Left renal cortex interstitium (tissue), 4 donors: ENCODE results near the gene RAI1. TPM values are rescaled to one million over a fixed set of nuclear protein-coding genes. Genes with fewer than 3 reads are reported as not detected.
A peak's percentile ranks its signal among the peaks of the same experiment; 100 is the strongest.

Experiments
- DNase-seq, 4 donors: peaks; one replicate each; pipeline ENCODE4 v3.0.0-alpha.2; 2013; ENCODE audit warnings: low read depth in 4 of 4, low spot score in 2 of 4, missing footprints in 1 of 4
- polyA plus RNA-seq, 4 donors: library from polyadenylated mRNA; unstranded; fragments of 120-200 nt; gene quantifications; one replicate each; pipeline ENCODE4 v1.2.1, GENCODE V29; 2013; ENCODE audit not compliant: insufficient read length in 4 of 4

The RAI1 gene
- polyA plus RNA-seq, 4 donors = 17.2 to 46.9 (median 33.0) TPM

- DNase-seq = no peak
These were observed 140.9 kb downstream of the RAI1 start for GRCh38 chr17:17822189-17822588.

GRCh38 chr17:17822616-17823015 lies 141.4 kb downstream of the RAI1 start:
- no peak for DNase-seq

- DNase-seq = peak in 1 of 4 donors; percentile 80
These were observed 142.3 kb downstream of the RAI1 start for GRCh38 chr17:17823433-17824118.

DNA sequence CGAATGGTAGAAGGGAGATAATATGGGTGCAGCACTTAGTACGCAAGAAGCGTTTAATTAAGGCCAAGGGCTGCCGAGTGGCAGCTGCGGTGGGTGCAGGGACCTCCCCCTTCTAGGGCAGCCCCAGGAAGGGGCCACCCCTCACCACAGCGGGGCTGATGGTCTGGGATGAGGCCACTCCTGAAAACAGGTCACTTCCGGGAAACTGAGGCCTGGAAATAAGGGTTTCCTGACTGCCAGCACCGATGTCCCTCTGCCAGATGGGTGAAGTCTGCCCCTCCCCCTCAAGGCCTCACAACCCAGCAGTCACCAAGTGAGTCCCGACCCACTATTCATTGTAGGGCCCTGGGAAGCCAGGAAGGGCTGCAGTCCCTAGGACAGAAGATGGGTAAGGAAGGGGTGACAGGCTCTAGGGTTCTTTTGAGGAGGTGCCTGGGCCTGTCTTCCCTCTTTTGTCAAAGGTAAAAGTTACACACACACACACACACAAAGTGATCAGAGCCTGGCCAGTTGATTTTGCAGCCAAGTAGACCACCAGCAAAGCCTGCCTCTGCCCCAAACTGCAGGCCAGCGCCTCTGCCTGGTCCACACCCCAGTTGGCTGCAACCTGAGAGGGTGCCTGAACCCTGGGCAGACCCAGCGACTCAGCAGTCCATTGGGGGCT lies 143.0 kb downstream of the RAI1 start:
- DNase-seq = no peak

- DNase-seq = no peak
These were observed 143.7 kb downstream of the RAI1 start for GRCh38 chr17:17824783-17825614.

GRCh38 chr17:17826342-17826713 lies 145.1 kb downstream of the RAI1 start:
- no peak for DNase-seq

- DNase-seq = no peak
These were observed 145.9 kb downstream of the RAI1 start for GRCh38 chr17:17826942-17827785.

DNA sequence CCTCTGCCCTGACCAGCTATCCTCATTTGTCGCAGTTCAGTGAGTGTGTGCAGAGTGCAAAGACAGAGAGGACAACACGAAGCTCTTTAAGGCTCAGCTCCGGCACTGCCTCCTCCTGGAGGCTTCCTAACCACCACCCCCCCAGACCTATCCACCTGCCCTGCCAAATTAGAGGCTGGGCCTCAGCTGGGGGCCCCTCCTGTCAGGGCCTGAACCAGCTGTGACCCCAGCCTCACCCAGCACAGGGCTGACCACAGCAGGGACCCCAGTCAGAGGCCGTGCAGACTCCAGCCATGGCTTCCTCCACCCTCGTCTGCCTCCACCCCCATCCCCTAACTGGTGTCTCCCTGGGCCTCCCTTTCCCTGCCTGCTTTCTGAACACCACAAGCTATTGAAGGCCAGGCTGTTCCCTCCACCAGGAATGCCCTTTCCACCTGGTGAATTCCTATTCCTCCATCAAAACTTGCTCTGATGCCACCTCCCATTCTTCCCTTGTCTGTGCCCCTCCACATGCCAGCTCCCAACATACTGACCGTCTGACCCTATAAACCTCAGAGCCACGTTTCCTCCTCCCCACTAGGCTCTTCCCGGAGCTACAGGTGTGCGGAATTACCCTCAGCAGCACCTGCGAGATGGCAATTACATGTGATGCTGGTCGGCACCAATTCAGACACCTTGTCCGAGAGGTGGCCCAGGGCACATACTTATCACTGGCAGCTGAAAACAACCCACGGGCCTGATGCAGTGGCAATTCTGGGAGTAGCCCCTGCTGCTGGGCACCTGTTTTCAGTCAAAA lies 146.8 kb downstream of the RAI1 start:
- no peak for DNase-seq

- DNase-seq = no peak
These were observed 149.0 kb downstream of the RAI1 start for GRCh38 chr17:17830269-17830567.

- no peak for DNase-seq
These were observed 149.5 kb downstream of the RAI1 start for GRCh38 chr17:17830740-17831207.

GRCh38 chr17:17831208-17832031 lies 150.2 kb downstream of the RAI1 start:
- DNase-seq = no peak

GRCh38 chr17:17832032-17832363 lies 150.7 kb downstream of the RAI1 start:
- DNase-seq = no peak

DNA sequence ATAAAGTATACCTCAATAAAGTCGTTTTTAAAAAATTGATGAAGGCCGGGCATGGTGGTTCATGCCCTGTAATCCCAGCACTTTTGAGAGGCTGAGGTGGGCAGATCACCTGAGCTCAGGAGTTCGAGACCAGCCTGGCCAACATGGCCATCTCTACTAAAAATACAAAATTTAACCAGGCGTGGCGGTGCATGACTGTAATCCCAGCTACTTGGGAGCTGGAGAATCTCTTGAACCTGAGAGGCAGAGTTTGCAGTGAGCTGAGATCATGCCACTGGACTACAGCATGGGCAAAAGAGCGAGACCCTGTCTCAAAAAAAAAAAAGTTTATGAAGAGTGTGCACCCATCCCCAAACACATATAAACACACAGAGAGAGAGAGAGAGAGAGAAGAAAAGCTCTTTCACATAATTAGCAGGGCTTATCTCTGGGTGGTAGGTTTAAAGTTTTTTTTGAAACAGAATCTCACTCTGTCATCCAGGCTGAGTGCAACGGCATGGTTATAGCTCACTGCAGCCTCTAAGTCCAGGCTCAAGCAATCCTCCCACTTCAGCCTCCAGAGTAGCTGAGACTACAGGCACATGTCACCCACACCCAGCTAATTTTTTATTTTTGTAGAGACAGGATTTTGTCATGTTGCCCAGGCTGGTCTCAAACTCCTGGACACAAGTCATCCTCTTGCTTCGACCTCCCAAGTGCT lies 152.6 kb downstream of the RAI1 start:
- DNase-seq = no peak

GRCh38 chr17:17834974-17835373 lies 153.7 kb downstream of the RAI1 start:
- DNase-seq = no peak

DNA sequence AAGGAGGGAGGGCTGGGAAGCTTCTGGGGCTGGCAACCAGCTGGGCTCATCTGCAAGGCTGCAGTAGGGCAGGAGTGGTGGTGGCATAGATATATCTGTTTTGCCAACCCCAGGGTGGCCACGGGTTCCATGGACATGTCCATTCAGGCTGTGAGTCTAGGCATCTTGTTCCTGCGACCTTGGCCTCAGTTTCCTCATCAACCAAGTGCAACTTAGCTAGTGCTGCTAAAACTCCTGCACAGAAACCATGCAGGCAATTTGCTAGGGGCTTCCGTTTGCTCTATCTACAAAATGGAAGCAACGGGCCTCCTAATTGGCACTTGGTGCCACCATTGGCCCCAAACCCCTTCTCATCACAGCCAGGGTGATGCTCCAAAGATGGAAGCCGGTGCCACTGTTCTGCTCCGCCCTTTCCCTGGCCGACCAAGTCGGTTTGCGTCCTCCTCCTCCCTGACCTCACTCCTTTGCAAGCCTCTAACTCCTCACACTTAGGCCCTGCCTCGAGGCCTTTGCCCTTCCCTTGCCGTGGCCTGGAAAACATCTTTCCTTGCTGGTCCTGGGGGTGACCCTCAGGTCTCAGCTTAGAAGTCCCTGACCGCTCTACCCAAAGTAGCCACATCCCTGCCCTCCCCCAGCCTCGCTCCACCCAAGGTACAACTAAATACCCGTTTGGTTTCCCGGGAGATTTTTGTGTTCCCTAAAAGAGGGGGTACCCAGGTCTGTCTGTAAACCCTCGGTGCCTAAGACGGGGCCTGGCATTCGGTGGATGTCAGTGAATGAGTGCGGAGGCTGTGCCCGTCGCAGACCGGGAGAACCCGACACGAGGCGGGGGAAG lies 154.4 kb downstream of the RAI1 start:
- DNase-seq = no peak

DNA sequence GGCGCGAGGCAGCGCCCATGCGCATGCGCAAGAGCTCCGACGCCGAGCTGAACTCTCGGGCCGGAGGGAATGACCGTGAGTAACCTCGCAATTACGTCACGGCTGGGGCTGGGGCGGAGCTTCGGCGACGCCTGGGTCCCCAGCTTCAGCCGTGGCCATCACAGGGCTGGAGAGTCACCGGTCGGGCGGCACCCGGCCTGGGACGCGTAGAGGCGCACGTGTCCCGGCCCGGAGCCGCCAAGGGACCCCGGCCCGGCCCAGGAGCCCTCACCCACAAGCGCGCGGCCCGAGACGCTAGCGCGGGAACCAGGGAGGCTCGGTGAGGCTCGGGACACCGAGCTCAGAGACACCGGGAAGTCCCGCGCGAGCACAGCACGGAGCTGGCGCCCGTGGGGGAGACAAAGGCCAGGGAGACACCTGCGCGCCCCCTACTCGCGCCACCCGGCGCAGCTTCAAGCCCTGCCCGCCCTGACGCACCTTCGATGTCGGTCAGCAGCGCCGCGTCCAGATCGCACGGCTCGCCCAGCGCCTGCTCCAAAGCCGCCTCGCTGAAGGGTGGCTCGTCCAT lies 155.1 kb downstream of the RAI1 start:
- peak; percentile 93 to 97 (median 96) for DNase-seq

DNA sequence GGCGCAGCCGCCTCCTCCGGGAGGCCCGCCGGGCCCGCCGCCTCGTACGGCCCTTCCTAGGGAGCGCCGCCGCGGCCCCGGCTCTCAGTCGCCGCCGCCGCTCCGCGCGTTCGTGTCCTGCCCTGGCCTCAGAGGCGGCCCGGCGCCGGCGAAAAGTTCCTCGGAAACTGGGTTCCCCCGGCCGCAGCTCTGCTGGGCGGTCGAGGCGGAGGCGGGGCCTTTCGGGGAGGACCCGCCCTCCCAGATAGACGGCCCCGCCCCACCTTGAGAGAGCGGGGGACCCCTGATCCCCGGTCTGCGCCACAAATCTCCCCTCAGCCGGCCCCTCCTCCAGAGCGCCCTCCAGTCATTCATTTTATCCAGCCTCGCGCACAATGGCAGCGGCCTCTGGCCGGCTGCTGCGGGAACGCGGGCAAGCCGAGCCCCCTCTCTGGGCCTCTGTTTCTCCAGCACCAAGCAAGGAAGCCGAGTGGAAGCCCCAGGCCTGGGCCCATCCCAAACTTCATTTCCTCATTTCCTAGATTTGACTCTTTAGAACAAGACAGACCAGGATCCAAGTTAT lies 155.6 kb downstream of the RAI1 start, which contains the start of gene SREBF1:
TSS of gene SREBF1 (minus strand) at position 169 of the 562 bp plus-strand sequence. CDS start 169 bp downstream, outside the sequence.
- DNase-seq = no peak
